Activated naive CD8-positive, alpha-beta T cell treated with anti-CD3 and anti-CD28 coated beads, Interleukin-2, amount 10 ng/mL, durations not matched to agents 7 days and 5 days (primary cell): ENCODE results near the gene CATSPERZ. TPM values are rescaled to one million over a fixed set of nuclear protein-coding genes. Genes with fewer than 3 reads are reported as not detected.
"Not testable (repeated sequence)": the region's sequence is repeated elsewhere in the genome, so short reads cannot be mapped to it uniquely, and the experiment has no call there.

Experiments
- ATAC-seq: fragments of 150-1000 bp; cut with Tn5 transposase; one replicate; pipeline ENCODE4 v1.10.0; 2021; ENCODE audit warnings: low read depth, moderate library complexity
- POLR2A ChIA-PET: fragments of 350-600 bp; sonication (Branson Sonifier 250); formaldehyde crosslinking; loops from one replicate; lab custom pipeline; 2021; ENCODE audit warnings: antibody characterized with exemption; lab: Charles Lee
- DNase-seq: peaks from one replicate; pipeline ENCODE4 v3.0.0; 2021
- H3K27ac Mint-ChIP-seq: one replicate; pipeline ENCODE4 v1.8.0; 2022; ENCODE audit warnings: mild to moderate bottlenecking, mixed read lengths
- H3K27me3 Mint-ChIP-seq: one replicate; pipeline ENCODE4 v1.8.0; 2022; ENCODE audit warnings: mild to moderate bottlenecking, moderate library complexity, mixed read lengths
- H3K36me3 Mint-ChIP-seq: one replicate; pipeline ENCODE4 v1.8.0; 2021; ENCODE audit warnings: mild to moderate bottlenecking, mixed read lengths
- H3K4me1 Mint-ChIP-seq: one replicate; pipeline ENCODE4 v1.8.0; 2021; ENCODE audit warnings: mixed read lengths
- H3K4me3 Mint-ChIP-seq: one replicate; pipeline ENCODE4 v1.8.0; 2022; ENCODE audit warnings: mild to moderate bottlenecking, moderate library complexity, mixed read lengths
- H3K9me3 Mint-ChIP-seq: one replicate; pipeline ENCODE4 v1.8.0; 2021; ENCODE audit warnings: mixed read lengths
- total RNA-seq, 2 experiments: library from RNA; stranded (reverse); gene quantifications; one replicate each; pipeline ENCODE4 v1.2.3, GENCODE V29; 2021

CATSPERZ gene
- total RNA-seq, 2 experiments from 2014 or later, result not detected

DNA sequence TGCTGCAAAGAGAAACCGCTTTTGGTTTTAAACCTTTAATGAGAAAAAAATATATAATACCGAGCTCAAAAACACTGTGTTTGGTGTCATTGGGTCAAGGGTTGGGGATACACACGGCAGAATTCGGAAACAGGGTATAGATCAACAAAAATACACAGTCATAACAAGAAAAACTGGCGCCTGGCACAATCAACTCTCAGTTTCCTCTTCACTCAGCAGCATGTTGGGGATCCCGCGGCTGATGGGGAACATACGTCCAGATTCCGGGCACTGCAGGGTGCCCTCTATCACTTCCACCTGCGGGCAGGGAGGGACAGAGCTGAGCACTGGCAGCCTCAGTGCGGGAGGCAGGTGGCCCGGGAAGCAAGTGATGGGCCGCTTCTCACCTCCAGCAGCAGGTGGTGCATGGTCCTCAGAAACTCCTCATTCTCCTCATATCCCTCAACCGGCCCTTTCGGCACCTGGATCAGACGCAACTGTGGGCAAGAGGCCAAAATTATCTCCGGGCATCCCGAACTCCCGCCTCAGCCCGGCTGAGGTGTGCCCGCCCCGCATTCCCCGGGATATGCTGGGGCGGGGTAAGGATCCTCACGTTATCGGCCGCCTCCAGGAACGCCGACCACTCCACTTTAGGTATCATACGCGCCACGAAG is 16.6 kb downstream of the CATSPERZ start:
- Mint-ChIP-seq H3K27ac (peak overlapping the region; percentile 97), H3K27me3 (no peaks in the 10 kb centered on the region), H3K36me3 (peaks cover 7% of the 10 kb centered on the region), H3K4me1 (peaks cover 33% of the 10 kb centered on the region), H3K4me3 (peak overlapping the region; percentile 87), H3K9me3 (no peaks in the 10 kb centered on the region)
- POLR2A ChIA-PET, result interaction anchor here (0.7 to 3.6 kb wide), 23 partner anchors 9 to 462 kb away, joined by 3 to 53 read pairs (median 8); partner anchors contain the start of genes BAD, CCDC88B, COX8A and ESRRA
- DNase-seq, result peak; percentile 59
- ATAC-seq, result no peak

DNA sequence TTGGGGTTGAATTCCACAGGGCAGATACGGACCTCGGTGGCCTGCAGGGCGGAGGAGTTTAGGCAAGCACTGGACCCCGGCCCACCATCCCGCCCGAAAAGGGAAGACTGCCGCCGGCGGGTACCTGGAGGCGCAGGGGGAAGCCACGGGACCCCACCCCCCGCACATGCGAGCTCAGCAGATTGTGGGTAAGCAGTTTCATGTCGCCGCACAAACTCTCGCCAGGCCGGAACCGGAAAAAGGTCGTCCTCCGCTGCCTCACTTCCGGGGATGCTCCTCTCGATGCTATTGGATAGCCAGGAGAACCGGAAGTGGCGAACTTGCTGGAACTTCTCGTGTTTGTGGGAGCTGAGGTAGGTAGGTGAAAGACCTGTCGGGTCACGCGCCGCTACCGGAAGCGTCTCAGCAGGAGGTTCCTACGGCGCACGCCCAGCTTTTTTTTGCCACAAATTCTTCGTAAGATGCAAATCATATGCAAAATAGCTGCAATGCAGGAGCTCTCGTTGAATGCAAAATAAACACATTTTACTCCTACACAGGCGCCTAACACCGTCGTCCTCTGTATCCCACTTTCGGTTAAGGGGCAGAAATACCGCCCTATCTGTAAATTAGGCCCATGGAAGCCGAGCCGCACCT is 17.3 kb downstream of the CATSPERZ start, which contains the start of gene TRMT112:
Gene TRMT112 (minus strand): TSS at position 235 of the 636 bp plus-strand sequence. CDS start 33 bp downstream, at position 202.
- DNase-seq (peak; percentile 87), ATAC-seq (peak; percentile 69)
- H3K36me3 Mint-ChIP-seq, result peaks cover 7% of the 10 kb centered on the region
- POLR2A ChIA-PET, result interaction anchor here (0.6 to 3.6 kb wide), 25 partner anchors 10 to 461 kb away, joined by 3 to 53 read pairs (median 8); partner anchors contain the start of genes BAD, CCDC88B, COX8A and ESRRA
- no peaks in the 10 kb centered on the region for H3K9me3 Mint-ChIP-seq
- H3K27me3 Mint-ChIP-seq, result no peaks in the 10 kb centered on the region
- H3K4me3 Mint-ChIP-seq, result peak within 1 kb of the TSS; percentile 87
- peak within 1 kb of the TSS; percentile 97 for H3K27ac Mint-ChIP-seq
- peaks cover 30% of the 10 kb centered on the region for H3K4me1 Mint-ChIP-seq

DNA sequence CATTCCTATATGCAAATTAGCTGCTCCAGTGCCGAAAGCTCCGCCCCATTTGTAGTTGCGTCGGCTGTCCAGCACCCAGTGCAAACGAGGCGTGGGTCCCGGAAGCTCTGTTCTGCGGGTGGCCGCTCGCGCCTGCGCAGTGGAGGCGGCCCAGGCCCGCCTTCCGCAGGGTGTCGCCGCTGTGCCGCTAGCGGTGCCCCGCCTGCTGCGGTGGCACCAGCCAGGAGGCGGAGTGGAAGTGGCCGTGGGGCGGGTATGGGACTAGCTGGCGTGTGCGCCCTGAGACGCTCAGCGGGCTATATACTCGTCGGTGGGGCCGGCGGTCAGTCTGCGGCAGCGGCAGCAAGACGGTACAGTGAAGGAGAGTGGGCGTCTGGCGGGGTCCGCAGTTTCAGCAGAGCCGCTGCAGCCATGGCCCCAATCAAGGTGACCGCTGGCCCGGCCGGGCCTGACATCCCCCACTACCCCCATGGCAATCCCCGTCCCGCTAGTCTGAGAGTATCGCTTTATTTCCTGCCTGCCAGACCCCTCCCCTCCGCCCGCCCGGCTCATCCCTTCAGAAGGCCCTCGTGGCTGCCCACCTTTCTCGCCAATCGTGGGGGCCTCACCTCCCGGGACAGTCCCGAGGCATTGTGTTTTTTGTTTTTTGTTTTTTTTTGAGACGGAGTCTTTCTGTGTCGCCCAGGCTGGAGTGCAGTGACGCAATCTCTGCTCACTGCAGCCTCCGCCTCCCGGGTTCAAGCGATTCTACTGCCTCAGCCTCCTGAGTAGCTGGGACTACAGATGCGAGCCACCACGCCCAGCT is 18.0 kb downstream of the CATSPERZ start, which contains the start of gene PRDX5:
Gene PRDX5 (plus strand): TSS at position 161 of the 805 bp plus-strand sequence. CDS start 95 bp downstream, at position 256.
- peaks cover 23% of the 10 kb centered on the region for H3K4me1 Mint-ChIP-seq
- POLR2A ChIA-PET, result interaction anchor here (0.6 to 3.6 kb wide), 27 partner anchors 9 to 461 kb away, joined by 3 to 53 read pairs (median 8); partner anchors contain the start of genes BAD, CCDC88B, COX8A and ESRRA
- no peaks in the 10 kb centered on the region for H3K27me3 Mint-ChIP-seq
- peak; percentile 82 for ATAC-seq
- peak within 1 kb of the TSS; percentile 87 for H3K4me3 Mint-ChIP-seq
- DNase-seq, result peak; percentile 97
- no peaks in the 10 kb centered on the region for H3K9me3 Mint-ChIP-seq
- H3K36me3 Mint-ChIP-seq, result peaks cover 7% of the 10 kb centered on the region
- H3K27ac Mint-ChIP-seq, result peak within 1 kb of the TSS; percentile 97

DNA sequence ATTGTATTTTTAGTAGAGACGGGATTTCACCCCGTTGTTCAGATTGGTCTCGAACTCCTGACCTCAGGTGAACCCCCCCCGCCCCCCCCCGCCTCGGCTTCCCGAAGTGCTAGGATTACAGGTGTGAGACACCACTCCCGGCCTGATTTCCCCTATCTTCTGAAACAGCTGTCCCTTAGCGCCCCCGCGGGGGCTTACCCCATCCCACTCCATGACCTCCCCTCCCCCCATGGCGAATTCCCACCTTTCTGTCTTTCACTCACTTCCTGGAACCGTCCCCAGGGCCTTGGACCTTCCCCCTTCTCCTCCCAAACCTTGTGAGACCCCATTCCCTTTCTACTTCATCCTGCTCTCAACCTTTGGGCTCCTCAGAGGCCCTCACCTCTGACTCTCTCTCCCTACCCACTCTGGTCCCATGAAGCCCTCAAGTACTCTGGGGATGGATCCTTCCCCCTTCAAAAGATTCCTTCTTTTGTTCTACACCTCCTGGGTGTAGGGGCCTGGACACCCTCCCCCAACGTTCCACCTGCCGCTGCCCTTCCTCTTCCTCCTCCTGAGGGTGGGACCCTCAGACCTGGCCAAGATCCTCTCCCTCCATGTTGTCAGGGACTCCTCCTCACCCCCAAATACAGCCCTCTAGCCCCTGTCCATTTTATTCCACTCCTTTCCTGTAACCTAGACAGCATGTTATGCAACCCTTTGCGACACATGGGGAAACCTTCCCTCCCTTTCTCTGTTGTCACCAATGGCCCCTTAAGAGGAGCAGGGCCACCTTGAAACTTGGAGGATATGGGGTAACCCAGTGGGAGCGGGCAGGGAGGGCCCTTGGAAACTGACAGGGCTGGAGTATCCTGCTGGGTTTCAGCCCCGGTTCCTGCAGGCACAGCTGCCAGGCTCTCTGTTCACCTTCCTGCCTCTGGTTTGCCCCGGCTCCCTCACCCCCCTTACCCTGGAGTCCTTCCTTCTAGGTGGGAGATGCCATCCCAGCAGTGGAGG is 18.9 kb downstream of the CATSPERZ start:
- no peak for DNase-seq
- POLR2A ChIA-PET, result interaction anchor here (0.6 to 3.6 kb wide), 12 partner anchors 8 to 133 kb away, joined by 6 to 53 read pairs (median 14); partner anchors contain the start of genes CCDC88B, ESRRA and STIP1

DNA sequence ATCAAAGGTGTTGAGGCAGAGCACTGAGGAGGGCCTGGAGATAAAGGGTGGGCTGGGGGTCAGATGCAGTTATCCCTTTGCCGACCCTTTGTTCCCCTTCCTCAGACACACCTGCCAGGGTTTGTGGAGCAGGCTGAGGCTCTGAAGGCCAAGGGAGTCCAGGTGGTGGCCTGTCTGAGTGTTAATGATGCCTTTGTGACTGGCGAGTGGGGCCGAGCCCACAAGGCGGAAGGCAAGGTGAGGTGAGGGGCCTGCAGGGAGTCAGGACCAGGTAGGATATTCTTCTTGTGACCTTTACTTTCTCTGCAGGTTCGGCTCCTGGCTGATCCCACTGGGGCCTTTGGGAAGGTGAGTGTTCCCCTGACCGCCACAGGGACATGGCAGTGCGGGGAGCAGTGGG is 20.4 kb downstream of the CATSPERZ start:
- POLR2A ChIA-PET, result interaction anchor here (1.7 kb wide), 1 partner anchor 11 kb away, joined by 7 read pairs; no protein-coding TSS in a partner anchor
- ATAC-seq (no peak), DNase-seq (no peak)
- H3K36me3 Mint-ChIP-seq, result peaks cover 6% of the 10 kb centered on the region
- H3K4me3 Mint-ChIP-seq, result no peak overlapping the region
- no peaks in the 10 kb centered on the region for H3K27me3 Mint-ChIP-seq
- H3K9me3 Mint-ChIP-seq, result no peaks in the 10 kb centered on the region
- no peak overlapping the region for H3K27ac Mint-ChIP-seq
- H3K4me1 Mint-ChIP-seq, result peaks cover 21% of the 10 kb centered on the region

More for the DNA sequence above, 18.9 kb downstream of the CATSPERZ start:
- Mint-ChIP-seq H3K9me3 (no peaks in the 10 kb centered on the region), H3K27me3 (no peaks in the 10 kb centered on the region), H3K27ac (peak overlapping the region; percentile 97), H3K36me3 (peaks cover 7% of the 10 kb centered on the region), H3K4me1 (peaks cover 21% of the 10 kb centered on the region), H3K4me3 (peak overlapping the region; percentile 87)
- ATAC-seq, result no peak

DNA sequence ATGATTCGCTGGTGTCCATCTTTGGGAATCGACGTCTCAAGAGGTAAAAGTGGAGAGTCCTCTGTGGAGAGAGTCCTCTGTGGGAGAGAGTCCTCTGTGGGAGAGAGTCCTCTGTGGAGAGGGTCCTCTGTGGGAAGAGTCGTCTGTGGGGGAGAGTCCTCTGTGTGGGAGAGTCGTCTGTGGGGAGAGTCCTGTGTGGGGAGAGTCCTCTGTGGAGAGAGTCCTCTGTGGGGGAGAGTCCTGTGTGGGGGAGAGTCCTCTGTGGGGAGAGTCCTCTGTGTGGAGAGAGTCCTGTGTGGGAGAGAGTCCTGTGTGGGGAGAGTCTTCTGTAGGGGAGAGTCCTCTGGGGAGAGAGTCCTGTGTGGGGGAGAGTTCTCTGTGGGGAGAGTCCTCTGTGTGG is 20.9 kb downstream of the CATSPERZ start:
- Mint-ChIP-seq H3K27me3 (no peaks in the 10 kb centered on the region), H3K27ac (peak overlapping the region; percentile 44), H3K4me3 (no peak overlapping the region), H3K9me3 (no peaks in the 10 kb centered on the region), H3K4me1 (peaks cover 21% of the 10 kb centered on the region), H3K36me3 (peaks cover 6% of the 10 kb centered on the region)
- no peak for DNase-seq
- ATAC-seq, result no peak
- POLR2A ChIA-PET, result interaction anchor here (1.7 kb wide), 1 partner anchor 11 kb away, joined by 7 read pairs; no protein-coding TSS in a partner anchor

DNA sequence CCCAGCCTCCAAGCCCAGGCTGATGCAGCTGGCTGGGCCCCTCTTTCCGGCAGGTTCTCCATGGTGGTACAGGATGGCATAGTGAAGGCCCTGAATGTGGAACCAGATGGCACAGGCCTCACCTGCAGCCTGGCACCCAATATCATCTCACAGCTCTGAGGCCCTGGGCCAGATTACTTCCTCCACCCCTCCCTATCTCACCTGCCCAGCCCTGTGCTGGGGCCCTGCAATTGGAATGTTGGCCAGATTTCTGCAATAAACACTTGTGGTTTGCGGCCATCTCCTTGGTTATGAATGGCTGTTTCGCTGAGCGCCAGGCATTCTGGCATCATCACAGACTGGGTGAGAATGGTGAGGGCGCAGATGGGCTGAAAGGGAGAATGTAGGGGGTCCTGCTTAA is 21.4 kb downstream of the CATSPERZ start:
- Mint-ChIP-seq H3K27me3 (no peaks in the 10 kb centered on the region), H3K4me3 (no peak overlapping the region), H3K4me1 (peaks cover 18% of the 10 kb centered on the region), H3K9me3 (no peaks in the 10 kb centered on the region), H3K36me3 (peaks cover 6% of the 10 kb centered on the region), H3K27ac (peak overlapping the region; percentile 2)
- ATAC-seq, result no peak
- no peak for DNase-seq
- POLR2A ChIA-PET, result interaction anchor here (0.7 to 1.0 kb wide), 2 partner anchors 10 to 445 kb away, joined by 3 to 4 read pairs; no protein-coding TSS in a partner anchor

DNA sequence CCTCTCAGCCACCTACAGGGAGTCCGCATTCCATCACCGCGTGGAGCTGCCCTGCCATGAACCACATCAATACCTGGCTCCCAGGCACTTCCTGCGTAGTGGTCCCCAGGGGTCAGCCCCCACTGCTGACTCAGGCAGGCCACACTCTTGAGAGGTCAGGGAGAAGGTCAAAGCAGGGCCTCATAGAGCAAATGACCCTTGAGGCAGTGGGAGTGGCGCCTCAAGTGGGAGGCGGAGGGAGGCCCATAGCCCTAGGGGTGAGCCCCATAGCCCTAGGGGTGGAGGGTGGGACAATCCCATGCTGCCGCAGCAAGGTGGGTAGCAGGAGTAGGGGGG is 22.7 kb downstream of the CATSPERZ start:
- no peaks in the 10 kb centered on the region for H3K9me3 Mint-ChIP-seq
- POLR2A ChIA-PET, result interaction anchor here (1.8 kb wide), 2 partner anchors 9 to 16 kb away, joined by 4 read pairs; no protein-coding TSS in a partner anchor
- no peak overlapping the region for H3K4me3 Mint-ChIP-seq
- no peak overlapping the region for H3K27ac Mint-ChIP-seq
- no peaks in the 10 kb centered on the region for H3K27me3 Mint-ChIP-seq
- ATAC-seq, result no peak
- peaks cover 6% of the 10 kb centered on the region for H3K36me3 Mint-ChIP-seq
- no peak for DNase-seq
- peaks cover 12% of the 10 kb centered on the region for H3K4me1 Mint-ChIP-seq

DNA sequence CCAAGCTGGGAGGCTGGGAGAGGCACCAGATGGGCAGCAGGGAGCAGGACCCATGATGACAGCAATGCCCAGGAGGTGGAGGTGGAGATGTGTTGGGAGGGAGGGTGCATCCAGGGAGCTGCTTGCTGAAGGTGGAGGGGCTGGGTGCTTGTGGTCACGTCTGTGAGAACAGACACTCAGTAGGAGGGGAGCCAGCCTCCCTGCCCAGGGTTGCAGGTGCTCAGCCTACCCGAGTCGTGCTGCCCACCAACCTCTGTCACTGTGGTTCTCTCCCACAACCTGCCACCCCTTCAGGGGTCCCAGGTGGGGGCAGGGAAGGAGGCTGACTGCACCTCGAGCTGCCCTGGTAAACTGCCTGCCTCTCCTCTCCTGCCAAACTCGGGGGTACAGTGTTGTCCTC is 23.2 kb downstream of the CATSPERZ start:
- no peak overlapping the region for H3K27ac Mint-ChIP-seq
- H3K36me3 Mint-ChIP-seq, result peaks cover 6% of the 10 kb centered on the region
- H3K27me3 Mint-ChIP-seq, result no peaks in the 10 kb centered on the region
- ATAC-seq (no peak), DNase-seq (no peak)
- no peak overlapping the region for H3K4me3 Mint-ChIP-seq
- no peaks in the 10 kb centered on the region for H3K9me3 Mint-ChIP-seq
- POLR2A ChIA-PET, result interaction anchor here (1.1 to 1.8 kb wide), 3 partner anchors 8 to 17 kb away, joined by 4 to 6 read pairs (median 4); partner anchors contain the start of gene CCDC88B
- peaks cover 10% of the 10 kb centered on the region for H3K4me1 Mint-ChIP-seq

DNA sequence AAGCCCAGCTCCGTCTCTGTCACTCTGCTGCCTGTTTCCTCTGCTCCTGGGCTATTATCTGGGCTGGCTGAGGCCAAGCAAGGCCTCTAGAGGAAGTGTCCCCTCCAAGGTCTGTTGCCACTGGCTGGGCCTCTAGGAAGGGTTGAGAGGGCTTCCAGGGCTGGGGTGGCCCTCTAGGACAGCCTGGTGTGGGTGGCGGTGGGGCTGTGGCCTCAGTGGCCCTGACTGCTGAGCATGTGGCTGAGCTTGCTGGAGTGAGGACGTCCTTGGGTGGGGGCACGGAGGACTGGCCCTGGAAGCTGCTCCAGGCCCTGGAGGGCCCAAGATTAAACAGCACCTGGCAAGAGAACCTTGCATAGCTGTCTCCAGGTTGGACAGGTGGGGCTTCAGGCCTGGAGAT is 23.8 kb downstream of the CATSPERZ start:
- not testable (repeated sequence) for ATAC-seq, DNase-seq, H3K36me3 Mint-ChIP-seq, H3K9me3 Mint-ChIP-seq, H3K27me3 Mint-ChIP-seq, H3K4me1 Mint-ChIP-seq, H3K4me3 Mint-ChIP-seq
- POLR2A ChIA-PET, result interaction anchor here (1.1 to 1.8 kb wide), 3 partner anchors 8 to 16 kb away, joined by 4 to 6 read pairs (median 4); partner anchors contain the start of gene CCDC88B
- H3K27ac Mint-ChIP-seq, result peak overlapping the region; percentile 54

DNA sequence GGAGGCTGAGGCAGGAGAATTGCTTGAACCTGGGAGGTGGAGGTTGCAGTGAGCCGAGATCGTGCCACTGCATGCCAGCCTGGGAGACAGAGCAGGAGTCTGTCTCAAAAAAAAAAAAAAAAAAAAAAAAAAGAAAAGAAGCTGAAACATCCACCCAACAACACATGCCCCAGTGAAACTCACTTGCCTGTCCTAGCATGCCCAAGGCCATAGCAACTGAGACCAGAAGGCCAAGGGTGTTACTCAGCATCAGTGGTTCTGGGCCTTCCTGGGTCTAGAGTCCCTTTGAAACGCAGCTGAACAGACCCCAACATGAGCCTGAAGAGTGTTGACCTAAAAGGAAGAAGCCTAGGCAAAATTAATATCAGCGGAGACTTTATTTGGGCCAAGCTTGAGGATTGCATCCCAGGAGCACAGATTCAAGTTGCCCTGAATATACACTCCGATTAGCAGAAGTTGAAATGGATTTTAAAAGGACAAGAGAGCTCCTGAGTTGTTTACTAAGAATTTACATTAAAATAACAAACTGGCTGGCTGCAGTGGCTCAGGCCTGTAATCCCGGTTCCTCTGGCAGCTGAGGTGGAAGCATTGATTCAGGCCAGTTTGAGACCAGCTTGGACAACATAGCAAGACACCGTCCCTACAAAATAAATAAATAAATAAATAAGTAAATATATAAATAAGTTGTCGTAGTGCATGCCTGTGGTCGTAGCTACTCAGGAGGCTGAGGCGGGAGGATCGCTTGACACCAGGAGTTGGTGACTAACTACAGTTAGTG is 24.7 kb downstream of the CATSPERZ start:
- DNase-seq (no peak), ATAC-seq (no peak)
- Mint-ChIP-seq H3K4me3 (no peak overlapping the region), H3K27ac (no peak overlapping the region), H3K4me1 (peaks cover 6% of the 10 kb centered on the region), H3K9me3 (no peaks in the 10 kb centered on the region), H3K36me3 (peaks cover 6% of the 10 kb centered on the region), H3K27me3 (peaks cover 2% of the 10 kb centered on the region)
- POLR2A ChIA-PET, result interaction anchor here (0.7 to 1.8 kb wide), 2 partner anchors 14 to 15 kb away, joined by 4 to 5 read pairs; partner anchors contain the start of gene CCDC88B
